ENCODE data around the gene CCL18. TPM values are rescaled to one million over a fixed set of nuclear protein-coding genes. Genes with fewer than 3 reads are reported as not detected.
"Not testable (repeated sequence)": the region's sequence is repeated elsewhere in the genome, so short reads cannot be mapped to it uniquely, and the experiment has no call there.

CCL18 gene
- polyA plus RNA-seq, 5 donors = 0.22 to 0.25 TPM; not detected in 3

DNA sequence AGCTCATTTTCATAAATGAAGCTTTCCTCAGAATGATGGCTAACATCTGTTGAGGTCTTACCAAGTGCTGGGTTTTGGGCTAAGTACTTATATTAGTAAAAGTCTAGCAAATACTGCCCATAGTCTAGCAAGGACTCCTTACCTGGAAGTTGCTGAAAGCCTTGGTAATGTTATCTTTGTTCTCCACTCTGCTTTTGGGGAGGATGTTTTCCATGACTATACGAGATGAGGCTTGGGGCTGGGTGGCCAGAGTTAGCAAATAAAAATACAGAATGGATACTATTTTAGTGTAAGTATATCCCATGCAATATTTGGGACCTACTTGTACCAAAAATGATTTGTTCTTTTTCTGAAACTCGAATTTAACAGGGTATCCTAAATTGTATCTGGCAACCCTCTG is 7.7 kb downstream of the CCL18 start:
- no peak for DNase-seq

DNA sequence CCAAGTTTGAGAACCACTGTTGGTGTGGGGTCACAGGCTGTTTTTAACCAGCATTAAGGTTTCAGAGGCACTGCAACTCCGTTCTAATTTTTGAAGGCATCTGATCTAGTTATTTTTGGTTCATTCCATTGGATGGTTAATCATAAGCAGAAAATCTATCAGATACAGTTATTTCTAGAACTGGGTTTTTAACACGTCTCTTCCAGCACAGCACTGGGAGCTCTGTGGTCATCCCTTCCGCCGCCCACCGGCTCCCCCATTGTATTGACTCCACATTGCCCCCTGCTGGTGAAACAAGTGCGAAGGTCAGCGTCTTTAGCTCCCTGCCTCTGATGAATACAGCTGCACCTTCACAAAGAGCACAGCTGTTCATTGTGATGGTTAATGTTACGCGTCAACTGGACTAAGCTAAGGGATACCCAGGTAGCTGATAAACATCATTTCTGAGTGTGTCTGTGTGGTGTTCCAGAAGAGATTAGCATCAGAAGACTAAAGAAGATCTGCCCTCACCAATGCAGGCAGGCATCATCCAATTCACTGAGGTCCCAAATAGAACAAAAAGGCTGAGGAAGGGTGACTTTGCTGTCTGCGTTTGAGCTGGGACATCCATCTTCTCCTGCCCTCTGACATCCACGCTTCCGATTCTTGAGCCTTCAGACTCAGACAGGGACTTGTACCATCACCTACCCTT is 8.5 kb downstream of the CCL18 start:
- DNase-seq = no peak

DNA sequence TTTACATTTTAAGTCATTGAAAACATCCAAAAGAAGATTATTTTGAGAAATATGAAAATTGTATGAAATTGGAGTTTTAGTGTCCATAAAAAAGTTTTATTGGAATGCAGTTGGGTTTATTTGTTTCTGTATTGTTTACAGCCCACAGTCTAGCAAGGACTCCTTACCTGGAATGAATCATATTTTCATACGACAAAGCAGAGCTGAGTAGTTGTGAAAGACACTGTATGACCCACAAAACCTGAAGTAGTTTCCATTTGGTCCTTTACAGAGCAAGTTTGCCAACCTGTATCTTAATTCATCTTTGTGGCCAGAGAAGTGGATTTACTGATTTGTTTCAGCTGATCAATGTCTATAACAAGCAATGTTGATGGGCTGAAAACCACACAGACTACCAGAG is 10.3 kb downstream of the CCL18 start:
- no peak for DNase-seq

DNA sequence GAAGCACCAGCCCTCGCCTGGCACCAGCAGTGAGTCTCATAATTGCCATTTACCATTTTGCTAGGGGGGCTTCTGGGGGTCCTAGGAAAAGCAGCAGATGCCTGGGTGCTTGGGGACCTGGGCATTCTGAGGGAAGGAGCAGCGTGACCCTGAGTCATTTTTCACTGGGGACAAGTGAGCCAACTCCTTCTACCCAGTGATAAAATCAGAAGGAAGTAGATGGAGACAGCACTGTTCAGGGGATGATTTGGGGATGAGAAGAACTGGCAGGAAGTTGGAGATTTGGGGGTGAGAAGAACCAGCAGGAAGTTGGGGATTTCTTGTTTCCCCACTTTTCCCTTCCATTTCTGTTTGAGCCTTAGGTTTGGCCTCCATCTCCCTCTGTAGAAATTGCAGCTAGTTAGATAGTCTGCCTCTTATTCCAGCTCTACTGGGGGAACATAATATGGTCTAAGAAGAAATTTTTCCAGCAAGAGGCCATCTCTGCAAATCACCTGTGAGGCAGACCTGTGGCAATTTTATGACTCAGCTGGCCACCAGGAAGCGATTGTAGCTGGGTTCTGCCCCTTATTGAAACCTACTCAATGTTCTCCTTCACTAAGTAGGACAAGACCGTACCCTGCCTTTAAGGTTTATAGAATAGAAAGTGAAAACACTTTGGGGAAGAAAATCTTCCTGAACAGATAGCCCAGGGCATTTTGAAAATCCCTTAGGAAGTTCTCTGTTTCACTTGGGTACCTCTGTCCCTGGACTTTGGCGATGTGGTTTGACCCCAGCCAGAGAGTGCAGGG is 17.8 kb downstream of the CCL18 start:
- not testable (repeated sequence) for DNase-seq

DNA sequence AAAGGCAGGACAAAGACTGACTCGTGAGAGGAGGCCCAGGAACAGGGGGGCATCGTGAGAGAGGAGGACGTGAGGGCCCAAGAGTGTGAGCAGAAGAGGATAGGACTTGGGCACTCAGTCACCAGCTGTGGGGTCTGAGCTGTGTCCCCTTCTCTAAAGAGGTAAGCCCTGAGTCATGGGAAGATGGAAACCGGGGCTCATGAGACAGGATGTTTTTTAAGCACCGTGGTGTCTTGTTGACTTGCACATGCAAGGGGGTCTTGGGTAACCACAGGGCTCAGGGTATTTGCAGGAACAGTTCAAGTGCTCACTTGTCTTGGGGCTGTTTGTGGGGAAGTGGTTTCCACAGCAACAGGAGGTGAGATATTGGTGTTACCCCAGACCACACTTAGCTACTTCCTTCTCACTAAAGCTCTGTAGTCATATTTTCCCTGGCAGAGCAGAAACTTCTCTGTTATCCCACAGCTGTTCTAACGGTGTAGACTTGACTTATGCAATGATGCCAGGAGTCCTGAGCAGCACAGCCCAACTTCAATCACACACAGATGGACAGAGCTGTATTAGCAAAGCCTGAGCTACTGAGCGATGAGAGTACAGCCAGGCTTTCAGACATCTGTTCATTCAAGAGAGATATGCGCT is 18.5 kb downstream of the CCL18 start:
- DNase-seq = peak in 1 of 2 donors; percentile 5

DNA sequence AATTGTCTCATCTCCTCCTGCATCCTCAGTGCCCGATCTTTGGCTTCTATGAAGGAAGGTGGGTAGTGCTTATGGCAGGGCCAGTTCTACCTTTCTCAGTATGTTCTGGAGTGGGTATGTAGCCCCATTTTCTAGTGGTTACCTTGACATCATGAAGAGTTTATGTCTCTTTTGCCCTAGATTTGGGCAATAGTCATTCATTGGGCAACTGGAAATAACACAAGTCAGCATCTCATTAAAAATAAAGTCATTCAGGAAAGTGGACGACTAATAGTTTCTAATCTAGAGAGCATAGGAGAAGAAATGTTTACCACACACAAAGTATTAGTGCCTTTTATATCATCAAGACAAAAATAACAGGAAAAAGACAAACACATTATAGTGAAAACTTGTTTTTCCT is 19.6 kb downstream of the CCL18 start:
- not testable (repeated sequence) for DNase-seq

DNA sequence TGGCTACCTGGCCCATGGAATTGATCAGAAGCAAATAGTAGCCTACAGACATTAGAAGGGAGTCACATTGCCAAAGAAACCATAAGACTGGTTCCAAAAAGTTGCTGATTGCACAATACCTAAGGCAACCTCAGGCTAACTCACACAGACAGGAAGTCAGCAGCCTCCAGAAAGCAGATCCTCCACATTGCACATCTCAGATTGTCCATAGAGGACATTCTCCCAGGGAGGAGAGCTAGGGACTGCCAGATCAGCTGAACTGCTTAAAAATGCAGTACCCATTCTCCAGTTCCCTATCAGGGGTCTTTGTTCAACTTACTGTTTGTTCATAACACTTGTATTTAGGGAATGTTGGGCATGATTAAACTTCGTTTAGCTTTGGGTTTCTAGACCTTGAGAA is 21.7 kb downstream of the CCL18 start:
- DNase-seq = peak in 1 of 2 donors; percentile 12

DNA sequence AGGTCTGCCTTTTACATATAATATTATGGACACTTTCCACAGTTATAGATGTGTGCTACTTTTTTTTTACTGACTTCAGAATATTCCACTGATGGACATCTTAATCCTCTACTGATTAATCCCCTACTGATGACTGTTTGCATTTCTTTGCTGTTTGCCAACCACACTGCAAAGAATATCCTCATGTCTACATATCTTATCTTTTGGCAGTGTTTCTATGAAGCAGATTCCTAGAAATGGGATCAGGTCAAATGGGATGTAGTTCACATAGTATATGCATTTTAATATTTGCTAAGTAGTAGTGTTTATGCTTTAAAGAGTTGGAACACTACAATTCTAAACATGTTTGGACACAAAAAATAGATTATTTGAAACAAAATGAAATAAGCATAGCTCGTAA is 22.7 kb downstream of the CCL18 start:
- DNase-seq = no peak

DNA sequence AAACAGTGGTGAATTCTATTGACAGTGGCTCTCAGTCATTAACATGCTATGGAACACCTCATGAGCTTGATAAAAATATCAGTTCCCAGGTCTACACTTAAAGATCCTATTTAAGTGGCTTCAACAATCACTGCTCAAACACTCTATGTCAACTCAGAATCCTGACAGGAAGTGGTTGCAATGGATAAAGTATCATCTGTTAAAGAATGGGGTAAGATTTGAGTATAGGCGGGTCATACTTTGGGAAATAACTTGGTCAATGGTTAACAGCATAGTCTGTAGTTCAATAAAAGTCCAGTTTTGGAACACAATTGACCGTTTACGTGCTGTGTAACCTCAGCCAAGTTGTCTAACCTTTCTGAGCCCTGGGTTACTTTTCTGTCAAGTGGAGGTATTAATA is 23.4 kb downstream of the CCL18 start:
- not testable (repeated sequence) for DNase-seq

DNA sequence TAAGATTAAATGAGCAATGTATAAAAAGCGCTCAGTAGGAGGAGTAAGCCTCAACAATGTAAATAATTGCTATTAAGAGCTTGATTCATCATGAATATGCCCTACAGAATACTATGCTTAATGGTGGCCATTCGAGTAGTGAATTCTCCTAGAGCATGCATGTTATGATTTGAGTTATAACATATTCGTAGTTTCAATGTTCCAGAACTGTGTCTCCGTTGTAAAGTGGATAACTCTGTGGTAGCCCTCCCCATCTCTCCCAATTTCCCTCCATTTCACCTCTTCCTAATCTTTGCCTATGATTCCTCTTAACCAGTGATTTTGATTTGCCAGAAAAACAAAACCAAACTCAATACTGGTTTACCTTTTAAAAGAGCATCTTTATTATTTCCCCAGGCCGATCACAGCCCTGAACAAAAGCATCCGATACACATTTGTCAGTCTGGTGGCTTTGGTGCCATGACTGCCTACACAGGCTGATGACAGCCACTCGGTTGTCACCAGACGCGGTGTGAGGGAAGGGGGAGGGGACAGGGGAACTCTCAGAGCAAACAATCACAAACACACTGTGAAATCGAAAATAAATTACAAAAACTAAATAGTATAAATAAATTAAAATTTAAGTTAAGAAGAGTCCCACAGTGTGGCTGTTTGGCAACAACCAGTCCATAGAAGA is 24.0 kb downstream of the CCL18 start:
- not testable (repeated sequence) for DNase-seq

DNA sequence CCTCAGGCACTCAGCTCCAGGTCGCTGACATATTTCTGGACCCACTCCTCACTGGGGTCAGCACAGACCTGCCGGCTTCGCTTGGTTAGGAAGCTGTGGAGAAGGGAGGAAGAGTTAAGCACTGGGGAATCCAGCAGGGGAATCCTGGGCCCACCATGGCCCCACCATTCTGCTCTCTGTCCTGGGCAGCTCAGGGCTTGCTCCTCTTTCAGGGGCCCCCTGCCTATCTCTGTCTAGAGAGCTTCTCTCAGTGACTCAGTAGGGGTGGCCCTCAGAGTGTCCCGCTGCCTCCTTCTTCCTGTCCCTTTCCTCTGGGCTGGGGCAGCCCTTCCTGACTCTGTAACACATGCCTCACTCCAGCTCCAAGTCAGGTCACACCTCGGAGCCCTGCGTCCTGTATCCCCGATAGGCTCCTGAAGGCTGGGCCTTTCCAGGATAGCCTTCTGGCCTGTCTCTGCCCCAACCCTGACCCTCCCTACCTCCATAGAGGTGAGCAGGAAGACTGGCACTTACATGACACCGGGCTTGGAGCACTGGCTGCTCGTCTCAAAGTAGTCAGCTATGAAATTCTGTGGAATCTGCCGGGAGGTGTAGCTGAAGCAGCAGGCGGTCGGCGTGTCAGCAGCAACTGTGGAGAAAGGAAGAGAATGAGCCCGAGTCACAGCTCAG is 24.7 kb downstream of the CCL18 start:
- no peak for DNase-seq

DNA sequence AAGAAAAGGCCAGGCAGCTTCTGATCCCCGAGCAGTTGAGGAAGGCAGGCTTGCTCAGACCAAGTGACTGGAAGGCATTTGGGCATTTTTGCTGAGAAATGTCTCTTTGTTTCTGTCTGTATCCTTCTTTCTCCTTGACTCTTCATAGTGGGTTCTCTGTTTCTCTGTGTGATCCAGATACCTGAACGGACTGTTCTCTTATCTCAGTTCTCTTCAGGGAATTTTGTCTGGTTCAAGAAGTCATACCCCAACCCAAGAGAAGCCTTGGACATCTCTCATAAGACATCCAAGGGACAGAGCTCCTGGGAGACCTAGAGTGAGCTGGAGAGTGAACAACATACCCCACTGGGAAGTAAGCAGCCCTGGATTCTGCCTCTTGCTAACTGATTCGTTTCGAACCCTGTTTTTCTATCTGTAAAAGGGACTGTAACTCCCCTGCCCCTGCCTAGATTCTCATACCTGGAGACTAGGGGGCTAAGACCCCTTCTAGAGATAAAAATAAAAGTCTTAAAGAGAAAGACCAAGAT is 25.3 kb downstream of the CCL18 start:
- no peak for DNase-seq

DNA sequence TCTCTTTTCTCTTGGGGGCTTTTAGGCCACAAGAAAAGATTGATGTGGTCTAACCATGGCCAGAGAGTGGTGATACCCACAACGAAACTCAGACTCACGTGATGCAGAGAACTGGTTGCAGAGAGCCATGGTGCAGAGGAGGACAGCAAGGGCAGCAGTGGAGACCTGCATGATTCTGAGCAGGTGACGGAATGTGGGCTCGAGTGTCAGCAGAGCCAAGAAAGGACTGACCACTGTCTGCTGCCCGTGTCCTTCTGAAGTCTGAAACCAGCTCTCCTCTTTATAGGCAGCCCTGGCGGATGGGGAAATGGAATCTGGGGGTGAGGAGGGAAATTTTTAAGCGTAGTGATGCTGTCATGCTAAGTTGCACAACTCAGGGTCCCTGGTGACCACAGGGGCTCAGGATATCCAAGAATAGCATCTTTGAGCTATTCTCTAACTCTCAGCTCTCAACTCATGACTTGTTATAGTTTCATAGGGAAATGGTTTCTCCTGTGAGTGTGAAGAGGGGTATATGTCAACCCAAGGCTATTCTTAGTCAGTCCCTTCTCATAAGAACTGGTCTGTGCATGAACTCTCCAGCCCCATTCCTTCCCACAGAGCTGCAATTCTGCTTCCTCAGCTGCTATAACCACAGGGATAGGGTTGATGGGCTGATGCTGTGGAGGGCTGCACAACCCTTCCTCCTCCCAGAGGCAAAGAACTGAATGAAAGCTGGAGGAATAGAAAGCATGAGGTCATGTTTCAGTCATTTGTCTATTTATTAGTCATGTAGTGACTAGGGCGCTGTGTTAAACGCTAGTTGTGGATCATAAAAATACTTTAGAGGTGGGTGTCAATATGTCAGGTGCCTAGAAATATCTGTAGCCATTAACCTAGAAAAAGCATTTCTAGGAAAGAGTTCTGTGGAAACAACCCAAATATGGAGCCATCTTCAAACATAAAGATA is 26.1 kb downstream of the CCL18 start, which contains the start of gene CCL3:
CCL3 (minus strand) TSS at position 256 of the 949 bp plus-strand sequence; CDS start at position 171, 85 bp downstream.
- DNase-seq = peak in 1 of 2 donors; percentile 10

DNA sequence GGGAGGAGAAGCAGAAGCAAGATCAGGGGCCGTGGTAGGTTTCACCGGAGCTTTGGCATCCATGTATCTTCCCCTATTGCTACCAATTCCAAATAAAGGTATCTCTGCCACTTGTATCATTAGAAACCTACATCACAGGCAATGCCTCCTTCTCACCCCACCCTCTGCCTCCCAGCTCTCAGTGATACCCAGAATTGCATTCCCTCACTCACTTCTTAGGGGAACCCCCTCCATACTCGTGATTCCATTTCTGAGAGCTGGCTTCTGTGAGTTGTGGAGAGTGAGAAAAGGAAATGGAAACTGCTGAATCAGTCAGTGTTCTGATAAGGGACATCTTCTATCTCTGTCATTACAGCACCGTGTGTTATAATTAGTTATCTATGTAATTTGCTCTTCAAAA is 28.2 kb downstream of the CCL18 start:
- no peak for DNase-seq

DNA sequence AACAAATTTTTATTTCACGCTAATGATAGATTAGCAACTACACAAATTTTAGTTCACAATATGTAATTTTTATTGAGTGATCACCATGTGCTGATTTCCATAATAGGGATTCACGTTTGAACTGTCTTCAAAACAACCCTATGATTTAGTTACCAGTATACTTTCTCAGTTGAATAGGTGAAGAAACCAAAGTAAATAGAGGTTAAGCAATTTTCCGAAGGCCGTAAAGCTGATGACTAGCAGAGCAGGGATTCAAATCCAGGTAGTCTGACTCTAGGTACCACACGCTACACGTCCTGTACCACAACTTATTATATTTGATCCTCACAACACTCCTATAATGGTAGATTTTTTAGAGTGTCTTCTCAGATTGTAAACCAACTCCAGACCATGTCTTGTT is 28.6 kb downstream of the CCL18 start:
- DNase-seq = not testable (repeated sequence)

DNA sequence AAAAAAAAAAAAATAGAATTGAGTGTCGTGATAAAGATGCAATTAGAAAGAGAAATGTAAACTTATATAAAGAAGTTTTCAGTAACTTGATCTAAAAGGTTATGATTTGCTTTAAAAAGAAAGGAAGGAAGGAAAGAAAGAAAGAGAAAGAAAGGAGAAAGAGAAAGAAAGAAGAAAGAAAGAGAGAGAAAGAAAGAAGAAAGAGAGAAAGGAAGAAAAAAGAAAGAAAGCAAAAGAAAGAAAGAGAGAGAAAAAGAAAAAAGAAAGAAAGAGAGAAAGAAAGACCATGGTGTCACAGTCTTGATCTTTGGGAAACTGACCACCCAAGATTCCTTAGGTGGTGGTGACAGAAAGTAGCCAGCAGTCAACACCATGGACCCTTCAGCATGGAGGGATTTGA is 30.2 kb downstream of the CCL18 start:
- no peak for DNase-seq

DNA sequence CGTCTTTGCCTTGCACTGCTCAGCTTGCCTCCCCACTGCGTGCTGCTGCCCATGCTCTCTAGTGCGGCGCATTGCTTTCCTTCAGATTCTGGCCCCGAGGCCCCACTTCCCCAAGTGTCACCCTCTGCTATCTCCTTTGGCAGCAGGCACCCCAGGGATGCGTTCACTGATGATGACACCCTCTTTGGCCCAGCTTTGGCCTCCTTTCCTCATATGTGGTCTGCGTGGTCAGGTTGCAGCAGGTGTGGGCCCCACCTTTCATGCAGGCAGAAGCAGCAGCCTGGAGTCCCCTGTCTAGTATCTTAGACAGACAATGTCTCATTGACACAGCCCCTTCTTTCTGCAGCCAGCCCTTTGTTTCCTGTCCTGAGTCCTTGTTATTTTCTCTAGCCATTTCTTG is 30.7 kb downstream of the CCL18 start:
- no peak for DNase-seq

DNA sequence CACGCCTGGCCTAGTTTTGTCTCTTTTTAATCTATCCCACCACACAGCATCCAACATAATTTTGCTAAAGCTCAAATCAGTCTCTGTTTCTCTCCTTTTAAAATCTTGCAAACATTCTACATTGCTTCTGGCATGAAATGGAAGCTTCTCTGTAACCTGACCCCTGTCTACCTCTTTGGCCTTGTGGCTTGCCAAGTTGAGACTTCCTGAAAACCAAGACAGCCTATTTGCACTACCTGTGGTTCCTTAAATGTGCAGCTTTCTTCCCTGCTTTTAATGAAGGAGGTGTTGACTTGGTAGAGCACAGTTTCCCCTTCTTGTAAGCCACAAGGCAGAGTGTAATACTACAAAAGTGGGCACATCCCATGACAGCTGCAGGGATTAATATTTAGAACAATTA is 31.9 kb downstream of the CCL18 start:
- DNase-seq = no peak

DNA sequence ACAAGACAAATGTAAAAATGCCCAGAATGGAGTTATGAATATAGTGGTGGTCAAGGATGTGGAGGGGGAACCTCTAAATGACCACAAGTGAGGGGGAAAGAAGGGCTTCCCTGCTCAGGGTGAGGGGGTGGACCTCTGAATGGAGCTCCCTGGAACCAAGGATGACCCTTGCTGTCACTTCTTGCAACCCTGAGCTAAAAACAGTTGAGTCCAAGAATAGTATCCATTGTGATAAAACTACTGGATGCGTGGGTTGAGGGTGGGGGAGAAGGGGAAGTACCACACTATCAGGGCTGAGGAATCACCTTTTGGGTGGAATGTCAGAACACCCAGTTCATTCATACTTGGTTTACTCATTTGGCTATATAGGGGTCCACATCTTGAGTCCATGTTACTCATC is 34.9 kb downstream of the CCL18 start:
- DNase-seq = not testable (repeated sequence)

DNA sequence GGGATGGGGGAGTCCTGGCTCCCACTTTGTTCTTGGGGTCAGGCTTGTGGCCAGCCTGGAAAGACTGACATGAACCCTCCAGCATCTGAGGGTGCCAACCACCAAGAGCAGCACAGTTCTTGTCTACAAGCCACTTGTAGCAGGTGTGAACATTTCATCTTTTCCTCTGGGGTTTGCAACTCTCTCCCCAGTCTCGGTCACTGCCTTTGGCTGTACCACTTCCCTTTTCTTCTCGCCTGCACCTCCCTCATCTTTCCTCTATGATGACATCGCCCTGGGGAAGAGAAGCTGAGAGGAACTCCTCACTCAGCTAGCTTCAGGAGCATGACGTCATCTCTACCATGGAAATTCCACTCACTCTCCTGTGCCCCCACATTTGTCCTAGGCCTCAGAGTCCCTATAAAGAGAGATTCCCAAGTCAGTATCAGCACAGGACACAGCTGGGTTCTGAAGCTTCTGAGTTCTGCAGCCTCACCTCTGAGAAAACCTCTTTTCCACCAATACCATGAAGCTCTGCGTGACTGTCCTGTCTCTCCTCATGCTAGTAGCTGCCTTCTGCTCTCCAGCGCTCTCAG is 39.4 kb downstream of the CCL18 start, which contains the start of gene CCL4:
CCL4 (plus strand) TSS at position 427 of the 575 bp plus-strand sequence; CDS start at position 506, 79 bp downstream.
- not testable (repeated sequence) for DNase-seq

All from right lung (tissue), 5 donors.